Small intestine (tissue), 7 donors: Measurements from ENCODE around the gene GLCCI1. TPM values are rescaled to one million over a fixed set of nuclear protein-coding genes. Genes with fewer than 3 reads are reported as not detected.
A peak's percentile ranks its signal among the peaks of the same experiment; 100 is the strongest.

Experiments
- DNase-seq, 2 donors: peaks; one replicate each; pipeline versions ENCODE4 v3.0.0 to v3.0.0-alpha.2; 2013
- FAIRE-seq: peaks from 2 replicates; lab custom pipeline; 2012; peaks lifted over from hg19 to GRCh38; lab: Jason Lieb, UNC
- H3K27ac ChIP-seq, 3 donors: one replicate each; pipeline ENCODE4 v1.5.1; 2013; ENCODE audit warnings: low read length in 2 of 3, mild to moderate bottlenecking in 2 of 3, control low read depth in 1 of 3, inconsistent platforms in 1 of 3, low read depth in 1 of 3, moderate library complexity in 1 of 3
- H3K27me3 ChIP-seq, 3 donors: one replicate each; pipeline ENCODE4 v1.6.1; 2013; ENCODE audit warnings: low read length in 3 of 3, inconsistent platforms in 1 of 3; ENCODE audit not compliant: control insufficient read depth in 3 of 3, insufficient read depth in 3 of 3
- H3K36me3 ChIP-seq, 3 donors: one replicate each; pipeline ENCODE4 v1.6.1; 2013; ENCODE audit warnings: low read length in 3 of 3, inconsistent platforms in 1 of 3, low read depth in 1 of 3, mild to moderate bottlenecking in 1 of 3, moderate library complexity in 1 of 3; ENCODE audit not compliant: control insufficient read depth in 3 of 3, insufficient read depth in 2 of 3
- H3K4me1 ChIP-seq, 3 donors: one replicate each; pipeline ENCODE4 v1.6.1; 2013; ENCODE audit warnings: low read length in 2 of 3, inconsistent platforms in 1 of 3, low read depth in 1 of 3, mild to moderate bottlenecking in 1 of 3, moderate library complexity in 1 of 3; ENCODE audit not compliant: control insufficient read depth in 3 of 3, insufficient read depth in 2 of 3
- H3K4me3 ChIP-seq, 3 donors: one replicate each; pipeline ENCODE4 v1.5.1; 2013; ENCODE audit warnings: low read length in 3 of 3, control low read depth in 1 of 3, inconsistent platforms in 1 of 3, low read depth in 1 of 3, mild to moderate bottlenecking in 1 of 3, moderate library complexity in 1 of 3
- H3K9me3 ChIP-seq, 2 donors: one replicate each; pipeline ENCODE4 v1.6.1; 2013; ENCODE audit warnings: low read depth in 1 of 2, low read length in 1 of 2; ENCODE audit not compliant: control insufficient read depth in 2 of 2, insufficient read depth in 1 of 2
- WGBS, 3 donors: extraction: QIAGEN DNeasy Blood & Tissue Kit; methylation state at CpG; one replicate each; pipeline ENCODE4 v1.1.7; 2013; 5-methylcytosine and 5-hydroxymethylcytosine counted together
- polyA plus RNA-seq, 4 donors: library from polyadenylated mRNA; stranded (reverse) in 3 of 4; unstranded in 1 of 4; fragments of 200-250 nt in 3 of 4; fragments of 120-200 nt in 1 of 4; gene quantifications; one replicate each; pipeline versions ENCODE4 v1.2.1 to v1.2.3, GENCODE V29; 2013
- donor health status: healthy with polysubstance abuse.
- donor health status: control.
- donor health status: control.
- donor health status: Bipolar disorder and iron deficiency.
- donor health status: healthy.

GLCCI1 gene
- polyA plus RNA-seq, 4 donors = 2.7 to 11.6 (median 5.0) TPM

DNA sequence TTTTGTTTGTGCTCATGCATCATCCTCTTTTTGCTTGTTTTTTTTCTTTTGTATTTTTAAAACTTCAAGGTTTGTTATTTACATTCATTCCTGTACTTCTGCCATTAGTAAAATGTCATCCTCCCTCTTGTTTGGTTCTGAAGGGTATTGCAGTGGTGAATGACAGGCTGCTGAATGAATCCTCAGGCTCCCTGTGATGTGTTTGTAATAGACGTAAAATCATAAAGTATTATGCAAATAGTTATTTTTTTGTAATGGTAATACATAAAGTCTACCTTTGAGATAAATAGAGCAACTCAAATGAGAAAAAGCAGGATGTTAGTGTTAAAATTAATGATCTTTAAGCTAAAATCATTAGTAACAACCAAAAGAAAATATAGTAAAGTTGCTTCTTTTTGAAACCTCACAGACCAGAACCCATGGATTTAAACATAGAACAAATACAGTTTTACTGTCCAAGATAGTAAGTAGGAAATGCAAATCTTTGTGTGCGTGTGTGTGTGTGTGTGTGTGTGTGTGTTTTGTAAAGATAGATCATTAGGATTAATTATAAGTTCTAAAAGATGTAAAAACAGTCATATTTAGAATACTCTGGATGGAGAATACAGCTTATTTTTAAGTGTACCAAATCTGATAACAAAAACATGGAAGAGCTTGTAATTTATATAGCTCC lies 4.5 kb downstream of the GLCCI1 start:
- no peak overlapping the region for H3K4me3 ChIP-seq
- no peak for FAIRE-seq
- H3K9me3 ChIP-seq = no peaks in the 10 kb centered on the region
- H3K4me1 ChIP-seq = no peaks in the 10 kb centered on the region
- DNase-seq = no peak
- no peaks in the 10 kb centered on the region for H3K27me3 ChIP-seq
- 67 to 82% (median 73%) methylated on average over 2 of the region's 2 CpGs for WGBS, 3 donors
- no peak overlapping the region for H3K27ac ChIP-seq
- no peaks in the 10 kb centered on the region for H3K36me3 ChIP-seq

DNA sequence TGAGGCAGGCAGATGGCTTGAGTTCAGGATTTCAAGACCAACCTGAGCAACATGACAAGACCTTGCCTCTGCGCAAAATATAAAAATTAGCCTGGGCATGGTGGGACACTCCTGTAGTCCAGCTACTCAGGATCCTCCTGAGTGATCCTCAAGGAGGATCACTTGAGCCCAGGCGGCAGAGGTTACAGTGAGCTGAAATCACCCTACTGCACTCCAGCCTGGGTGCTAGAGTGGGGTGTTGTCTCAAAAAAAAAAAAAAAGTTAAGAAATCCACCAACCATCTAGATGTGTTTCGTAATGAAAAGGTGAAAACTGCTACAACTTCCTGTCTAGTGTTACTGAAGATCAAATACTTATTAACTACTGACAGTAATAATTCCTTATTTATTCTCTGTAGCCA lies 8.1 kb downstream of the GLCCI1 start:
- FAIRE-seq (no peak), DNase-seq (no peak)
- Histone ChIP-seq H3K9me3 (no peaks in the 10 kb centered on the region), H3K27me3 (no peaks in the 10 kb centered on the region), H3K4me1 (no peaks in the 10 kb centered on the region), H3K4me3 (no peak overlapping the region), H3K36me3 (no peaks in the 10 kb centered on the region), H3K27ac (no peak overlapping the region)
- WGBS, 3 donors = 71 to 88% (median 79%) methylated on average over 3 of the region's 3 CpGs

DNA sequence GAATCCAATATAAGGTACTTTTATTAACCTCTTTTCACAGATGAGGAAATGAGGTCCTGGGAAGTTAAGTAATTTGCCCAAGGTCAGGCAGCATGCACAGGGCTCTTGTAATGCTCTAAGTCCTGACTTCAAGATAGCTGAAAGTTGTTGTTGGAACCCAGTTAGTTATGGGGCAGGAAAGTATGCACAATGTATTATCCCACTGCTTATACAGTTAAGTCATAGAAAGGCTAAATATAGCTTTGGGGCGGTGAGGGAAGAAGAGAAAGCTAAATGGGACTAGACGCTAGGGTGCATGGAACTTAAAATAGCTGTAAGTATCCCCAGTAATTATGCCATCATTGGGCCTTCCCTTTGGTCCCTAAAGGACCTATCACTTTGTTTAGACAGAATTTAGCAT lies 9.2 kb downstream of the GLCCI1 start:
- 70 to 91% (median 90%) methylated on average over 2 of the region's 2 CpGs for WGBS, 3 donors
- Histone ChIP-seq H3K4me3 (no peak overlapping the region), H3K4me1 (no peaks in the 10 kb centered on the region), H3K9me3 (no peaks in the 10 kb centered on the region), H3K36me3 (no peaks in the 10 kb centered on the region), H3K27me3 (no peaks in the 10 kb centered on the region), H3K27ac (no peak overlapping the region)
- FAIRE-seq (no peak), DNase-seq (no peak)

DNA sequence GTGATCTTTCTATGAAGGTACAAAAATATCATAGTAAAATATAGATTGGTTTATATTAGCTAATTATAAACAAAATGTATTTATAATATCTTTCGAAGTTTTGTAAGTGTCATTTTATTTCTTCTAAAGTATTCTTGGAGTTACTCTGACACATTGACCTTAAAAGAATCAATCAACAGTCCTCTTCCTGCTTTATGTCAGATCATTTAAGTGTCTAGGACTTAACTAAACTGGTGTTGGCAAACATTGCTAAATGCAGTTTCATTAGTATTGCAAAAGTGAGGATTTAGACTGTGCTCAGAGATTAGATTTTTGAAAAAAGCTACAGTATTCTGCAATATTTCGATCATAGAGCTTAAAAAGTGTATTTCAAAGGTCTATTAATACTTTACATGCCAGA lies 10.3 kb downstream of the GLCCI1 start:
- Histone ChIP-seq H3K9me3 (no peaks in the 10 kb centered on the region), H3K27me3 (no peaks in the 10 kb centered on the region), H3K4me3 (no peak overlapping the region), H3K36me3 (no peaks in the 10 kb centered on the region), H3K27ac (no peak overlapping the region), H3K4me1 (no peaks in the 10 kb centered on the region)
- DNase-seq (no peak), FAIRE-seq (peak; percentile 36)
- WGBS, 3 donors = 72 to 91% (median 85%) methylated on average over 2 of the region's 2 CpGs

DNA sequence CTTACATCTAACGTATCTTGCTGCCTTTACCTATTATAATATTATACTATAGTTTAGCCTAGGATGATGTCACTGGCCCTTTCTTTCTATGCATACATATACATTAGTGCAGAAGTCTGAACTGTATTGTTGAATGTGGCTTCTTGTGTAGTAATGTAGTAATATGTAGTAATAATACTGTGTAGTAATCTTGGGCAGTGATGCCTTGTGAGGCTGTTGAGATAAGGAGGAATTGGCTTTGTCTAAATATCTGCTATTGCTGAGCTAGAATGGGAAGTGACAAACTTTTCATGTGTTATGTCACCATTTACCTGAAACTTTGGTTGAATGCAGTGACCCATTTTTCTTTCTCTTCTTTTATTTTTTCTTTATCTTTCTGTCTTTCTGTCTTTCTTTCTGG lies 11.0 kb downstream of the GLCCI1 start:
- Histone ChIP-seq H3K36me3 (no peaks in the 10 kb centered on the region), H3K4me3 (no peak overlapping the region), H3K27me3 (no peaks in the 10 kb centered on the region), H3K27ac (no peak overlapping the region), H3K9me3 (no peaks in the 10 kb centered on the region), H3K4me1 (no peaks in the 10 kb centered on the region)
- FAIRE-seq = no peak
- no peak for DNase-seq
- 91 to 100% (median 95%) methylated on average over 1 of the region's 1 CpG for WGBS, 3 donors

DNA sequence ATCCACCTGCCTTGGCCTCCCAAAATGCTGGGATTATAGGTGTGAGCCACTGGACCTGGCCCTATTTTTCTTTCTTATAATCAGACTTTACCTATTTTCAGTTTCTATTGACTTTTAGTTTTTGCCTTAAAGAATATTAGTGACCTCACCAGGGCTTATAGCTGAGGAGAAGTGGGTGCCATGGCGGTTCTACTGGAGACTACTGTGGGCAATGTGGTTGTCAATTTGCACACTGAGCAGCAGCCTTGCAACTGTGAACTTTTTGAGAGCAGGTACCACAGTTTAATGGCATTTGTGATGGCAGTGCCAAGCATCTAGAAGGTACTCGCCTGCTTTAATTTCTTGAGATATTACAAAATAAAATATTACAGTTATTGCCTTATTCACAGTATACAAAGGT lies 11.5 kb downstream of the GLCCI1 start:
- Histone ChIP-seq H3K4me1 (no peaks in the 10 kb centered on the region), H3K4me3 (no peak overlapping the region), H3K9me3 (no peaks in the 10 kb centered on the region), H3K27ac (no peak overlapping the region), H3K36me3 (no peaks in the 10 kb centered on the region), H3K27me3 (no peaks in the 10 kb centered on the region)
- no peak for DNase-seq
- WGBS, 3 donors = 88 to 94% (median 94%) methylated on average over 2 of the region's 2 CpGs
- FAIRE-seq = no peak

DNA sequence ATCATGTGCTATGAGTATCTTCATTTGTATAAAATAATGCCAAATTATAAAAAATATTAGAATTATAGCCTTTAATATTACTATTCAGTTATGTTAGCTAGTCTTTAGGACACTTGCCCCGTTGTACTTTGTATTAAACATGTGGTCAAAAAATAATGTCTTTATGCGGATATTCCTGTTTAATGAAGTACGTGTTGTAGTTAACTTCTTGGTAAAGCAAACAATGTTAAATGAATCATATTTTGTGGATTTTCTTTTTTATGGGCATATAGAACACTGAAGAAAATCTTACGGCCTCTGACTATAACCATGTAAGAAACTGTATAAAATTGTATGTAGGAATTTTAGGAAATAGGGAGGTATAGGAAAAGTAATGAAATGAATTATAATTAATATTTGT lies 14.3 kb downstream of the GLCCI1 start:
- DNase-seq (no peak), FAIRE-seq (no peak)
- Histone ChIP-seq H3K9me3 (no peaks in the 10 kb centered on the region), H3K4me3 (no peak overlapping the region), H3K27ac (no peak overlapping the region), H3K4me1 (no peaks in the 10 kb centered on the region), H3K27me3 (no peaks in the 10 kb centered on the region), H3K36me3 (no peaks in the 10 kb centered on the region)
- WGBS, 3 donors = 96 to 99% (median 96%) methylated on average over 4 of the region's 4 CpGs

DNA sequence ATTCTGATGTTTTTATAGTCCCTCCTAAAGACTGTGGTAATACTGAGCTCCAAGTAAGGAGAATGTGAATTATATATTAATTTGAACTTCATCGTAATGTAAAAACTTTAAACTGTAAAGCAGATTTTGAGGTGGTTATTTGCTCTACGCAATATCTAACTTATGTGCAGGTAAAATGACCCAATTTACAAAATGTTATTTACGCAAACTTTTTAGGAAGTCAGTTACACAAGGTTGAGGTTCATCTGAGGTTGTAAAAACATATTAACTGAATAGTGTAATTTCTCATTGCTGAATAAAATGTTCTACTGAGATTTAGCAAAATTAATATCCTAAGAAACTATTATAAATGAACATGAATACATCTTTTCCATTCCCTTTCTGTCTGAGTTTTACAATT lies 15.8 kb downstream of the GLCCI1 start:
- Histone ChIP-seq H3K9me3 (no peaks in the 10 kb centered on the region), H3K4me3 (no peak overlapping the region), H3K27me3 (no peaks in the 10 kb centered on the region), H3K36me3 (no peaks in the 10 kb centered on the region), H3K27ac (no peak overlapping the region), H3K4me1 (peaks cover 0 to 2% (median 0%) of the 10 kb centered on the region in 3 donors)
- no peak for FAIRE-seq
- 63 to 77% (median 76%) methylated on average over 3 of the region's 3 CpGs for WGBS, 3 donors
- no peak for DNase-seq

DNA sequence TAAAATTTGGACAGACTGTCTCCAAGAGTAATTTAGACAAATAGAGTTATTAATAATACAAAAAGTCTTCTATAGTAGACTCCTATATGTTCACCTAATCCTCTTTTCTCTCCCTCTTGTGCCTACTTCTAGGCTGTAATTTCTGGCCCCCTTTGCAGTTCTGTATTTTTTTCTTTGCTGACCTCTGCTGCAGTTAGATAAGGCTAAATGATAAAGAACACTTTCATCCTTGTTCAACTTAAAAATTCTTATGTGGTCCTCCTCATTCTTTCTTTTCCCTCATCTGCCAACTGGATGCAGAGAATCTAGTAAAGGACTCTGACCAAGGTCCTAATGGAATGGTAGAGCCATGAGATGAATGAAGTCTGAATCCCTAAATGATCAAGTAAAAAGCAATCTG lies 20.1 kb downstream of the GLCCI1 start:
- DNase-seq (no peak), FAIRE-seq (no peak)
- Histone ChIP-seq H3K4me3 (no peak overlapping the region), H3K9me3 (no peaks in the 10 kb centered on the region), H3K27ac (no peak overlapping the region), H3K4me1 (peaks cover 0 to 5% (median 0%) of the 10 kb centered on the region in 3 donors), H3K27me3 (no peaks in the 10 kb centered on the region), H3K36me3 (no peaks in the 10 kb centered on the region)
